Head of caudate nucleus (tissue), 42 donors: ENCODE measurements around the gene TLCD3B.

ENCODE experiments used
- DNase-seq, 42 donors: peaks; one replicate each; pipeline versions ENCODE4 v3.0.0 to v3.0.0-alpha.2; 2020 to 2021; ENCODE audit warnings: mixed read lengths in 7 of 42
- intact Hi-C: fragments of 100-400 bp; cut with DNase I; formaldehyde crosslinking; loops from one replicate; pipeline ENCODE4 v1.15.0; 2022

The TLCD3B gene

GRCh38 chr16:30030841-30031413 lies at the start of gene TLCD3B:
Gene TLCD3B (minus strand): TSS chr16:30031271. CDS start chr16:30030527, 744 bp downstream.
- peak in 23 of 42 donors; percentile 20 to 69 (median 44) for DNase-seq
- intact Hi-C loops: no loop called here

- intact Hi-C loops: loop anchor here (5.0 kb wide), 1 partner anchor 618 kb away; the partner anchor contains the start of gene SRCAP
- no peak for DNase-seq
Measured at GRCh38 chr16:30079480-30079879, 48.4 kb upstream of the TLCD3B start.

- intact Hi-C loops: loop anchor here (5.0 kb wide), 1 partner anchor 619 kb away; the partner anchor contains the start of gene SRCAP
- no peak for DNase-seq
Measured at GRCh38 chr16:30078744-30079143, 47.7 kb upstream of the TLCD3B start.

- intact Hi-C loops: loop anchor here (5.0 kb wide), 1 partner anchor 620 kb away; the partner anchor contains the start of gene SRCAP
- DNase-seq: no peak
Measured at GRCh38 chr16:30077656-30078055, 46.6 kb upstream of the TLCD3B start.

GRCh38 chr16:30076276-30076791 lies 45.3 kb upstream of the TLCD3B start:
- intact Hi-C loops: loop anchor here (5.0 kb wide), 1 partner anchor 621 kb away; the partner anchor contains the start of gene SRCAP
- DNase-seq: no peak

GRCh38 chr16:30075503-30076275 lies 44.6 kb upstream of the TLCD3B start, which contains the start of gene PPP4C:
Gene PPP4C (plus strand): TSS chr16:30075994. CDS start chr16:30076378, 384 bp downstream.
- DNase-seq: peak; percentile 77 to 96 (median 92)

GRCh38 chr16:30070490-30070889 lies 39.4 kb upstream of the TLCD3B start:
- DNase-seq: no peak
- intact Hi-C loops: no loop called here

More at GRCh38 chr16:30075503-30076275, 44.6 kb upstream of the TLCD3B start, which contains the start of gene PPP4C:
- intact Hi-C loops: loop anchor here (5.0 kb wide), 1 partner anchor 622 kb away; the partner anchor contains the start of gene SRCAP

GRCh38 chr16:30069611-30070462 lies 38.8 kb upstream of the TLCD3B start:
- intact Hi-C loops: loop anchor here (5.0 kb wide), 1 partner anchor 52 kb away; the partner anchor contains the start of gene MAPK3
- peak in 23 of 42 donors; percentile 9 to 63 (median 36) for DNase-seq

- intact Hi-C loops: loop anchor here (5.0 kb wide), 1 partner anchor 53 kb away; the partner anchor contains the start of gene MAPK3
- peak in 20 of 42 donors; percentile 19 to 64 (median 40) for DNase-seq
Measured at GRCh38 chr16:30068750-30069610, 37.9 kb upstream of the TLCD3B start.

GRCh38 chr16:30068333-30068732 lies 37.3 kb upstream of the TLCD3B start:
- intact Hi-C loops: loop anchor here (5.0 kb wide), 1 partner anchor 54 kb away; the partner anchor contains the start of gene MAPK3
- no peak for DNase-seq

GRCh38 chr16:30067584-30067916 lies 36.5 kb upstream of the TLCD3B start:
- intact Hi-C loops: loop anchor here (5.0 kb wide), 1 partner anchor 55 kb away; the partner anchor contains the start of gene MAPK3
- no peak for DNase-seq

- peak in 22 of 42 donors; percentile 18 to 67 (median 41) for DNase-seq
- intact Hi-C loops: loop anchor here (5.0 kb wide), 1 partner anchor 55 kb away; the partner anchor contains the start of gene MAPK3
Measured at GRCh38 chr16:30066761-30067583, 35.9 kb upstream of the TLCD3B start.

- DNase-seq: peak in 15 of 42 donors; percentile 10 to 59 (median 30)
Measured at GRCh38 chr16:30065943-30066760, 35.1 kb upstream of the TLCD3B start.

GRCh38 chr16:30065102-30065942 lies 34.3 kb upstream of the TLCD3B start, which contains the start of gene ALDOA:
Gene ALDOA (plus strand): TSS chr16:30065760. CDS start chr16:30066898, 1,138 bp downstream.
- DNase-seq: peak; percentile 94 to 99 (median 98)
- intact Hi-C loops: loop anchor here (5.0 kb wide), 1 partner anchor 57 kb away; the partner anchor contains the start of gene MAPK3

More at GRCh38 chr16:30065943-30066760, 35.1 kb upstream of the TLCD3B start:
- intact Hi-C loops: loop anchor here (5.0 kb wide), 1 partner anchor 56 kb away; the partner anchor contains the start of gene MAPK3
